MCF 10A (cell line): ENCODE data around the gene HSD11B1L. TPM values are rescaled to one million over a fixed set of nuclear protein-coding genes. Genes with fewer than 3 reads are reported as not detected.

Experiments
- BruUV-seq: library from RNA; stranded (reverse); fragments of 400-500 nt; replicated peaks from 2 replicates; lab custom pipeline; 2021; lab: Mats Ljungman, UMichigan
- CTCF ChIA-PET: fragments of 300-600 bp; sonication (Branson Sonifier 250); formaldehyde crosslinking; extraction: SDS; loops from one replicate; lab custom pipeline; 2021; ENCODE audit warnings: antibody characterized with exemption, inconsistent platforms; lab: Yijun Ruan, JAX
- POLR2A ChIA-PET: fragments of 300-600, 350-650 bp; sonication (Branson Sonifier 250); formaldehyde crosslinking; extraction: SDS; loops from one replicate; lab custom pipeline; 2020; ENCODE audit warnings: antibody characterized with exemption, inconsistent platforms; lab: Yijun Ruan, JAX
- DNase-seq: peaks from one replicate; pipeline ENCODE4 v3.0.0-alpha.2; 2018; ENCODE audit not compliant: unreplicated experiment
- H3K27ac Mint-ChIP-seq: one replicate; pipeline ENCODE4 v1.8.0; 2022; ENCODE audit warnings: mild to moderate bottlenecking, low read depth, mixed read lengths; ENCODE audit not compliant: unreplicated experiment
- H3K27me3 Mint-ChIP-seq: one replicate; pipeline ENCODE4 v1.8.0; 2022; ENCODE audit warnings: mixed read lengths; ENCODE audit not compliant: insufficient read depth, unreplicated experiment
- H3K36me3 Mint-ChIP-seq: one replicate; pipeline ENCODE4 v1.8.0; 2022; ENCODE audit warnings: mild to moderate bottlenecking, moderate library complexity, mixed read lengths; ENCODE audit not compliant: insufficient read depth, unreplicated experiment
- H3K4me1 Mint-ChIP-seq: one replicate; pipeline ENCODE4 v1.8.0; 2022; ENCODE audit warnings: mixed read lengths; ENCODE audit not compliant: insufficient read depth, unreplicated experiment
- H3K4me3 Mint-ChIP-seq: one replicate; pipeline ENCODE4 v1.8.0; 2022; ENCODE audit warnings: mild to moderate bottlenecking, moderate library complexity, mixed read lengths; ENCODE audit not compliant: unreplicated experiment
- H3K9me3 Mint-ChIP-seq: one replicate; pipeline ENCODE4 v1.8.0; 2022; ENCODE audit warnings: mixed read lengths; ENCODE audit not compliant: unreplicated experiment
- intact Hi-C: fragments of 100-400 bp; cut with micrococcal nuclease; formaldehyde crosslinking; loops from 2 replicates; pipeline ENCODE4 v1.14.1; 2022
- total RNA-seq: library from RNA; stranded (reverse); gene quantifications from 2 replicates; pipeline ENCODE4 v1.2.3, GENCODE V29; 2022
- TF ChIP-seq, protein P1 (sequence below): fragments of 200-600 bp; IDR thresholded peaks from one replicate; pipeline ENCODE4 v1.8.0; 2022; ENCODE audit warnings: antibody characterized with exemption, mild to moderate bottlenecking; ENCODE audit not compliant: unreplicated experiment

Gene HSD11B1L
- total RNA-seq, 1 experiment from 2014 or later: 5.5 TPM

DNA sequence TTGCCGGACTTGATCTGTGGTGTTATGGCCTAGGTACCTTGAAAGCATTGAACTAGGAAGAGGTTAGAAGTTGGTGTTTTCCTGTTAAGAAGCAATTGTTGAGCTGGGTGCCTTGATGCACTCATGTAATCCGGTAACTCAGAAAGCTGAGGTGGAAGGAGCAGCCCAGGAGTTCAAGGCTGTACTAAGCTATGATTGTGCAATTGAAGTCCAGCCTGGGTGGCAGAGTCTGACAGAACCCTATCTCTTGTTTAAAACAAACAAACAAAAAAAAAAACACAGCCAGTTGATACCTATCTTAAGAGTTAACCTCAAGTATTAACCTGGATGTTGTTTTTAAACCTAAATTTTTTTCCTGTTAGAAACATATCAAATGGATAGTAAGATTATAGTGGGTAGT, 38.6 kb upstream of the HSD11B1L start:
- BruUV-seq: no TSS peak
- POLR2A ChIA-PET: interaction anchor here (1.0 to 1.2 kb wide), 2 partner anchors 19 to 33 kb away, joined by 3 read pairs; partner anchors contain the start of genes SAFB and SAFB2
- TF ChIP-seq, protein P1, sequence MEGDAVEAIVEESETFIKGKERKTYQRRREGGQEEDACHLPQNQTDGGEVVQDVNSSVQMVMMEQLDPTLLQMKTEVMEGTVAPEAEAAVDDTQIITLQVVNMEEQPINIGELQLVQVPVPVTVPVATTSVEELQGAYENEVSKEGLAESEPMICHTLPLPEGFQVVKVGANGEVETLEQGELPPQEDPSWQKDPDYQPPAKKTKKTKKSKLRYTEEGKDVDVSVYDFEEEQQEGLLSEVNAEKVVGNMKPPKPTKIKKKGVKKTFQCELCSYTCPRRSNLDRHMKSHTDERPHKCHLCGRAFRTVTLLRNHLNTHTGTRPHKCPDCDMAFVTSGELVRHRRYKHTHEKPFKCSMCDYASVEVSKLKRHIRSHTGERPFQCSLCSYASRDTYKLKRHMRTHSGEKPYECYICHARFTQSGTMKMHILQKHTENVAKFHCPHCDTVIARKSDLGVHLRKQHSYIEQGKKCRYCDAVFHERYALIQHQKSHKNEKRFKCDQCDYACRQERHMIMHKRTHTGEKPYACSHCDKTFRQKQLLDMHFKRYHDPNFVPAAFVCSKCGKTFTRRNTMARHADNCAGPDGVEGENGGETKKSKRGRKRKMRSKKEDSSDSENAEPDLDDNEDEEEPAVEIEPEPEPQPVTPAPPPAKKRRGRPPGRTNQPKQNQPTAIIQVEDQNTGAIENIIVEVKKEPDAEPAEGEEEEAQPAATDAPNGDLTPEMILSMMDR: no peak
- no peak overlapping the region for H3K4me3 Mint-ChIP-seq
- H3K9me3 Mint-ChIP-seq: no peaks in the 10 kb centered on the region
- DNase-seq: no peak
- H3K36me3 Mint-ChIP-seq: peaks cover 87% of the 10 kb centered on the region
- no peaks in the 10 kb centered on the region for H3K27me3 Mint-ChIP-seq
- intact Hi-C loops: no loop called here
- no peak overlapping the region for H3K27ac Mint-ChIP-seq
- H3K4me1 Mint-ChIP-seq: peaks cover 10% of the 10 kb centered on the region
- CTCF ChIA-PET: no interaction called here

DNA sequence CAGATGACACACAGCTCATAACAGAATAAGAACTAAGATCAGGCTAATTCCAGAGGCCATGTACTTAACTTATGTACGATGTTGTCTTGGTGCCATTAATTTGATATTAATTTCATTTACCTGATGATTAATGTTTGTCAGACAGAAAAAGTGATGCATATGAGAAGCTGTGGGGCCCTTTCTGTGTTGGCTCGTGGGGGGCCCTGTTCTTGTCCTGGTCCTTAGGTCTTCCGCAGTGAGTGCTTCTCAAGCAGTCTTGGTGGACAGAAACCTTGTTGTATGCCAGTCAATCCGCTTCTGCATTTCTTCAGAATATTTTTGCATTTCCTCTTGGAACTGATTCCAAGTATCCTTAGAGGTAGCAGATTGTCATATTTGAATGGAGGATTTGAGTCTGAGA, 37.8 kb upstream of the HSD11B1L start:
- TF ChIP-seq, protein P1: no peak
- no peak for DNase-seq
- ChIA-PET POLR2A (interaction anchor here (1.2 kb wide), 2 partner anchors 11 to 32 kb away, joined by 3 to 4 read pairs; no protein-coding TSS in a partner anchor), CTCF (no interaction called here)
- Mint-ChIP-seq H3K27me3 (no peaks in the 10 kb centered on the region), H3K4me3 (no peak overlapping the region), H3K27ac (no peak overlapping the region), H3K9me3 (no peaks in the 10 kb centered on the region), H3K4me1 (peaks cover 10% of the 10 kb centered on the region), H3K36me3 (peaks cover 88% of the 10 kb centered on the region)
- intact Hi-C loops: no loop called here
- BruUV-seq: no TSS peak

DNA sequence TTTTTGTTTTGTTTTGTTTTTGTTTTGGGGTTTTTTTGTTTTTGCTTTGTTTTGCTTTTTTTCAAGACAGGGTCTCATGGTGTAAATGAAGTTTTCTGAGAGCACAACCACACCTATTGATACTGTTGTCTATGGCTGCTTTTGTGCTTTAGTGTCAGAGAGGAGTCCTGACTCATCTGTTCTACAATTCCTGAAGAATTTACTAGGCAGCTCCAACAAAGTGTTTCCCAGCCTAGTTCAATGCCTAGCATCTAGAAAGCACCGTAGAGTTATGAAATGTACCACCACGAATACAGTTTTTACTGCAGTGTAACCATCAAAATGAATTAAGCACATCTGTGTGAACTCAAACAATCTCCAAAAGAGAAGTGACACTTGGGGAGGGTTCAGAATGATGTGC, 36.8 kb upstream of the HSD11B1L start:
- H3K4me1 Mint-ChIP-seq: peaks cover 10% of the 10 kb centered on the region
- H3K27ac Mint-ChIP-seq: no peak overlapping the region
- ChIA-PET CTCF (interaction anchor here (0.6 kb wide), 1 partner anchor 44 kb away, joined by 4 read pairs; no protein-coding TSS in a partner anchor), POLR2A (no interaction called here)
- no TSS peak for BruUV-seq
- intact Hi-C loops: no loop called here
- H3K27me3 Mint-ChIP-seq: no peaks in the 10 kb centered on the region
- H3K4me3 Mint-ChIP-seq: no peak overlapping the region
- H3K36me3 Mint-ChIP-seq: peaks cover 87% of the 10 kb centered on the region
- H3K9me3 Mint-ChIP-seq: no peaks in the 10 kb centered on the region
- DNase-seq: no peak
- TF ChIP-seq, protein P1: no peak

DNA sequence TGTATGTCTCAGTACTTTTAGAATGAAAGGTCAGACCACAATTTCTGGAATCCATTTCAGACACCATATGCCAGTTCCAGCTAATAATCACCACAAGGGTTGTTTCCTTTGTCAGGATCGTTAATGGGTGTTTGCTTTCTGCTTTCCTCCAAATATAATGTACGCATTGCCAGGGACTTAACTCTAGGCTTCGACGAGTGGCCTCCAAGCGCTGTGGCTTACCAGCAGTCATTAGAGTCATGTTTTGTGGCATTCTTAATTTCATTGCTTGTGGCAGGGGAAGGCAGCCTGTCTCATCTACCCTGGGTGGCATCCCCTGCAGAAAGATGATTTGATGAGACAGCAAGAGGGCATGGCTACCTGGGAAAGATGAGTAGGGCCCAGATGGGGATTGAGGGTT, 35.4 kb upstream of the HSD11B1L start:
- no peaks in the 10 kb centered on the region for H3K9me3 Mint-ChIP-seq
- intact Hi-C loops: no loop called here
- H3K36me3 Mint-ChIP-seq: peaks cover 85% of the 10 kb centered on the region
- no peak for DNase-seq
- no peak overlapping the region for H3K4me3 Mint-ChIP-seq
- no peaks in the 10 kb centered on the region for H3K27me3 Mint-ChIP-seq
- TF ChIP-seq, protein P1: no peak
- POLR2A ChIA-PET: interaction anchor here (1.8 kb wide), 1 partner anchor 22 kb away, joined by 5 read pairs; the partner anchor contains the start of genes SAFB and SAFB2
- peaks cover 10% of the 10 kb centered on the region for H3K4me1 Mint-ChIP-seq
- CTCF ChIA-PET: no interaction called here
- BruUV-seq: no TSS peak
- peak overlapping the region; percentile 41 for H3K27ac Mint-ChIP-seq
